Aorta (tissue), 5 donors: ENCODE data around the gene SRSF12. TPM values are rescaled to one million over a fixed set of nuclear protein-coding genes. Genes with fewer than 3 reads are reported as not detected.
A peak's percentile ranks its signal among the peaks of the same experiment; 100 is the strongest.

ENCODE experiments used
- ATAC-seq: fragments of 200-7000 bp; cut with Tn5 transposase; one replicate; pipeline ENCODE4 v1.9.1; 2022; ENCODE audit warnings: moderate library complexity; ENCODE audit not compliant: low FRiP score
- DNase-seq, 2 donors: peaks; one replicate each; pipeline ENCODE4 v3.0.0-alpha.2; 2020
- H3K27ac ChIP-seq, 2 donors: one replicate each; pipeline ENCODE4 v1.5.1; 2013; ENCODE audit warnings: low read length in 2 of 2, mild to moderate bottlenecking in 2 of 2, moderate library complexity in 2 of 2, control low read depth in 1 of 2, inconsistent platforms in 1 of 2, low read depth in 1 of 2
- H3K27me3 ChIP-seq, 2 donors: one replicate each; pipeline ENCODE4 v1.6.1; 2013; ENCODE audit warnings: control low read depth in 1 of 2, low read length in 1 of 2, mild to moderate bottlenecking in 1 of 2, moderate library complexity in 1 of 2; ENCODE audit not compliant: insufficient read depth in 2 of 2, control insufficient read depth in 1 of 2
- H3K36me3 ChIP-seq, 2 donors: one replicate each; pipeline ENCODE4 v1.6.1; 2013; ENCODE audit warnings: control low read depth in 1 of 2, low read length in 1 of 2, mild to moderate bottlenecking in 1 of 2; ENCODE audit not compliant: insufficient read depth in 2 of 2, control insufficient read depth in 1 of 2
- H3K4me1 ChIP-seq, 2 donors: one replicate each; pipeline ENCODE4 v1.6.1; 2013; ENCODE audit warnings: low read length in 2 of 2, control low read depth in 1 of 2, mild to moderate bottlenecking in 1 of 2, moderate library complexity in 1 of 2; ENCODE audit not compliant: insufficient read depth in 2 of 2, control insufficient read depth in 1 of 2
- H3K4me3 ChIP-seq, 2 donors: one replicate each; pipeline ENCODE4 v1.5.1; 2013; ENCODE audit warnings: low read length in 2 of 2, control low read depth in 1 of 2, mild to moderate bottlenecking in 1 of 2
- H3K9me3 ChIP-seq: one replicate; pipeline ENCODE4 v1.6.1; 2013; ENCODE audit warnings: mild to moderate bottlenecking, low read length; ENCODE audit not compliant: control insufficient read depth
- WGBS, 2 donors: extraction: QIAGEN DNeasy Blood & Tissue Kit; methylation state at CpG; one replicate each; pipeline ENCODE4 v1.1.7; 2013; 5-methylcytosine and 5-hydroxymethylcytosine counted together
- intact Hi-C, 2 donors: fragments of 100-400 bp; cut with DNase I; formaldehyde crosslinking; loops; one replicate each; pipeline versions ENCODE4 v1.14.2 to v1.15.0; 2022
- long read RNA-seq, 2 donors: library from polyadenylated mRNA; unstranded; transcript quantifications; one replicate each; pipeline ENCODE4 v2.0.0, GENCODE V29; 2020 to 2021
- polyA plus RNA-seq, 2 donors: library from polyadenylated mRNA; stranded (reverse); fragments of 200-250 nt; gene quantifications; one replicate each; pipeline ENCODE4 v1.2.3, GENCODE V29; 2013
- total RNA-seq, 2 donors: library from RNA; stranded (reverse); fragmentation: NEBNext Ultra II Directional; extraction: Animal tissue kit (Norgen Biotek cat#: 25700); gene quantifications; one replicate each; pipeline ENCODE4 v1.2.1, GENCODE V29; 2021
- donor health status: healthy with polysubstance abuse.
- donor health status: Bipolar disorder and iron deficiency.
- donor health status: DM: no; HTN: no; CAD: no.
- donor health status: DM: no; HTN: no; CAD: no.
- donor health status: DM: yes; HTN: yes; CAD: no.

The SRSF12 gene
- total RNA-seq, result 1 to 10 TPM; 1.6 to 1.9 TPM
- polyA plus RNA-seq, result under 1 TPM; 0.25 to 0.38 TPM
- long read RNA-seq, donor 1, partial matches to known transcripts, result 0 of 1 reads
- long read RNA-seq, donor 1, other reads (novel, unspliced or antisense), result 1 of 1 reads
- long read RNA-seq, donor 2, partial matches to known transcripts, result 0 of 4 reads
- long read RNA-seq, donor 2, other reads (novel, unspliced or antisense), result 3 of 4 reads

- intact Hi-C loops, result loop anchor here (5.0 kb wide), 1 partner anchor 35 kb away; the partner anchor contains the start of gene PNRC1 (in 2 of the 2)
- peak within 1 kb of the TSS; percentile 79 to 82 for H3K4me3 ChIP-seq
- no peaks in the 10 kb centered on the region for H3K9me3 ChIP-seq
- WGBS, 2 donors, result 0 to 1% methylated on average over 69 to 106 of the region's 106 CpGs
- H3K36me3 ChIP-seq, result no peaks in the 10 kb centered on the region
- peak; percentile 57 to 88 for DNase-seq
- no peak within 1 kb of the TSS for H3K27ac ChIP-seq
- H3K4me1 ChIP-seq, result no peaks in the 10 kb centered on the region
- no peaks in the 10 kb centered on the region for H3K27me3 ChIP-seq
- ATAC-seq, result peak; percentile 80
These were observed at the start of gene SRSF12 for GRCh38 chr6:89117211-89118108. SRSF12 (minus strand) TSS chr6:89118071; CDS start chr6:89117887, 184 bp downstream.

DNA sequence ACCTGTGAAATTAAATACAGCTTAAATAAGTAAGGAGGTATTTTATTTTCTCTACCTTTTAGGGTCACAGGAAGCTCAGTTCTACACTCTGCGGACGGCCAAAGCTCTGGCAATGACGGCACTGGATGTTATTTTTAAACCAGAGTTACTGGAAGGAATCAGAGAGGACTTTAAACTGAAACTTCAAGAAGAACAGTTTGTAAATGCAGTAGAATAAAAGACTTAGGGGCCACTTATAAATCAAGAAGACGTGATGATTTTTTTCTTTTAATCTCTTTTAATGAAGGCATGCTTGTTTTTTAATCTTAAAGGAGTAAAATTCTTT lies 44.1 kb upstream of the SRSF12 start:
- DNase-seq (peak in 1 of 2 donors; percentile 62), ATAC-seq (peak; percentile 89)
- H3K4me3 ChIP-seq, result peak overlapping the region in 1 of 2 donors; percentile 18
- intact Hi-C loops, result loop anchor here (2.0 to 5.0 kb wide), 3 partner anchors 60 to 80 kb away; partner anchors contain the start of gene PNRC1 (in 2 of the 2)
- H3K27me3 ChIP-seq, result no peaks in the 10 kb centered on the region
- peaks cover 1 to 8% of the 10 kb centered on the region in 2 donors for H3K4me1 ChIP-seq
- H3K36me3 ChIP-seq, result no peaks in the 10 kb centered on the region
- WGBS, 2 donors, result 4 to 10% methylated on average over 4 of the region's 4 CpGs
- peak overlapping the region; percentile 90 to 99 for H3K27ac ChIP-seq
- no peaks in the 10 kb centered on the region for H3K9me3 ChIP-seq

GRCh38 chr6:89161326-89162046 lies 43.6 kb upstream of the SRSF12 start:
- intact Hi-C loops, result loop anchor here (2.0 to 5.0 kb wide), 3 partner anchors 61 to 79 kb away; partner anchors contain the start of gene PNRC1 (in 2 of the 2)
- ATAC-seq, result peak; percentile 77
- Histone ChIP-seq H3K27me3 (no peaks in the 10 kb centered on the region), H3K4me1 (peaks cover 1 to 8% of the 10 kb centered on the region in 2 donors), H3K4me3 (peak overlapping the region in 1 of 2 donors; percentile 18), H3K27ac (peak overlapping the region; percentile 62 to 99), H3K9me3 (no peaks in the 10 kb centered on the region), H3K36me3 (no peaks in the 10 kb centered on the region)
- DNase-seq, result no peak
- 29 to 34% methylated on average over 7 of the region's 7 CpGs for WGBS, 2 donors

DNA sequence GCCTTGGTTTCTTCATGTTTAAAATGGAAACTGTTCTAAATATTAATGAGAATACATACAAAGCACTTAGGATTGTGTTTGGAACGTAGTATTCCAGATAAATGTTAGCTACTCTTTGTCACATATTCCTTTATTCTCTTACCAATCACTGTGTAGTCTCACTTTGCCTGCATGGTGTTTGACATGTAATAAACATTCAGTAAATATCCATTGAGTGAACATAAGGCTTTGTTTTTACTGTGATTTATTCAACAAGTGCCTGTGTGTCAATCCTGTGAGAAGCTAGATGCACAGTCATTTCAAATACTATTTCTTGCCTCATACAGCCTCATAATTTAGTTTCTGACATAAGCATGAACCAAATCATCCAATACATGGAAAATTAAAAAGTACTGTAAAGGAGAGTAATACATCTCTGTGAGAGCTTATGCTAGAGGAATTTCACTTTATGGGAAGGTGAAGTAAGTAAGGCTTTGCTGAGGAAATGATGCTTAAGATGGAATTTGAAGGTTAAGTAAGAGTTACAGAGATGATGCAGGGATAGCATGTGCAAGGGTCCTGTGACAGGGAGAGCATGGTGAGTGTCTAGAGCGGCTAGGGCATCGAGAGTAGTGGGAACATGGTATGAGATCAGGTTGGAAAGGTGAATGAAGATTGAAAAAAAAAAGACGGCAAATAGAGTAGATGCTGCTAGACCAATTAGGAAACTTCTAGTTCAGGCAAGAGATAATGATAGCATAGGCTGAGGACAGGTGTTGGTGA lies 42.6 kb upstream of the SRSF12 start:
- Histone ChIP-seq H3K27ac (peak overlapping the region; percentile 62 to 99), H3K9me3 (no peaks in the 10 kb centered on the region), H3K4me3 (no peak overlapping the region), H3K36me3 (no peaks in the 10 kb centered on the region), H3K4me1 (peaks cover 1 to 8% of the 10 kb centered on the region in 2 donors), H3K27me3 (no peaks in the 10 kb centered on the region)
- DNase-seq, result no peak
- intact Hi-C loops, result loop anchor here (5.0 kb wide), 2 partner anchors 62 to 78 kb away; partner anchors contain the start of gene PNRC1 (in 2 of the 2)
- 95% methylated on average over 4 of the region's 4 CpGs for WGBS, 2 donors
- no peak for ATAC-seq

GRCh38 chr6:89154131-89154530 lies 36.3 kb upstream of the SRSF12 start:
- H3K4me3 ChIP-seq, result no peak overlapping the region
- no peaks in the 10 kb centered on the region for H3K27me3 ChIP-seq
- no peak for DNase-seq
- no peak overlapping the region for H3K27ac ChIP-seq
- ATAC-seq, result no peak
- H3K4me1 ChIP-seq, result peaks cover 0 to 3% of the 10 kb centered on the region in 2 donors
- no peaks in the 10 kb centered on the region for H3K9me3 ChIP-seq
- WGBS, 2 donors, result 11 to 20% methylated on average over 1 of the region's 1 CpG
- intact Hi-C loops, result no loop called here
- peaks cover 0 to 3% of the 10 kb centered on the region in 2 donors for H3K36me3 ChIP-seq

GRCh38 chr6:89148016-89148750 lies 30.3 kb upstream of the SRSF12 start:
- peaks cover 0 to 7% of the 10 kb centered on the region in 2 donors for H3K4me1 ChIP-seq
- WGBS, 2 donors, result 88 to 90% methylated on average over 17 of the region's 17 CpGs
- H3K27ac ChIP-seq, result peak overlapping the region in 1 of 2 donors; percentile 25
- peaks cover 0 to 3% of the 10 kb centered on the region in 2 donors for H3K36me3 ChIP-seq
- H3K27me3 ChIP-seq, result no peaks in the 10 kb centered on the region
- DNase-seq, result no peak
- intact Hi-C loops, result no loop called here
- no peak for ATAC-seq
- no peaks in the 10 kb centered on the region for H3K9me3 ChIP-seq
- H3K4me3 ChIP-seq, result peak overlapping the region in 1 of 2 donors; percentile 20

GRCh38 chr6:89146718-89147700 lies 29.1 kb upstream of the SRSF12 start:
- ATAC-seq (peak; percentile 19), DNase-seq (no peak)
- intact Hi-C loops, result no loop called here
- 22 to 23% methylated on average over 26 of the region's 26 CpGs for WGBS, 2 donors
- Histone ChIP-seq H3K9me3 (no peaks in the 10 kb centered on the region), H3K27ac (peak overlapping the region; percentile 31 to 70), H3K27me3 (no peaks in the 10 kb centered on the region), H3K4me1 (peaks cover 0 to 7% of the 10 kb centered on the region in 2 donors), H3K4me3 (peak overlapping the region; percentile 69 to 91), H3K36me3 (peaks cover 0 to 3% of the 10 kb centered on the region in 2 donors)
